CD8-positive, alpha-beta T cell (primary cell): Measurements from ENCODE around the gene TRAPPC10. TPM values are rescaled to one million over a fixed set of nuclear protein-coding genes. Genes with fewer than 3 reads are reported as not detected.

Experiments
- total RNA-seq, 46 experiments: library from RNA in 2 of 46; stranded (reverse) in 2 of 46; gene quantifications; one replicate each; pipeline ENCODE4 v1.2.3 and lab custom pipeline; 2021 to 2026

The TRAPPC10 gene
- total RNA-seq, 2 experiments from 2014 or later: 128 to 130 TPM

Other genes with a start within 250 kb of the TRAPPC10 start
- 1 to 10 TPM; 7.4 to 7.7 TPM for gene CSTB, start 236.0 kb upstream of the TRAPPC10 start, total RNA-seq
- 10 to 100 TPM; 26.8 to 26.9 TPM for gene RRP1, start 222.7 kb upstream of the TRAPPC10 start, total RNA-seq
- gene AGPAT3, start 147.1 kb upstream of the TRAPPC10 start, total RNA-seq: 10 to 100 TPM; 34.6 to 37.5 TPM
- 10 to 100 TPM; 15.7 to 22.9 TPM for gene PWP2, start 95.1 kb downstream of the TRAPPC10 start, total RNA-seq
- 10 to 100 TPM in 1 of 2 experiments, 1 to 10 TPM in 1; 8.2 to 10.4 TPM for gene GATD3, start 121.4 kb downstream of the TRAPPC10 start, total RNA-seq
- 10 to 100 TPM; 40.5 to 43.1 TPM for gene ICOSLG, start 228.6 kb downstream of the TRAPPC10 start, total RNA-seq
- not detected for gene DNMT3L, start 249.6 kb downstream of the TRAPPC10 start, total RNA-seq